Thoracic aorta (tissue), 2 donors: Measurements from ENCODE around the gene PAGR1. TPM values are rescaled to one million over a fixed set of nuclear protein-coding genes. Genes with fewer than 3 reads are reported as not detected.
A peak's percentile ranks its signal among the peaks of the same experiment; 100 is the strongest.
"Not testable (repeated sequence)": the region's sequence is repeated elsewhere in the genome, so short reads cannot be mapped to it uniquely, and the experiment has no call there.

Source experiments
- ATAC-seq: fragments of 150-250 bp; one replicate; pipeline ENCODE4 v1.8.0; 2017; ENCODE audit warnings: low read depth; ENCODE audit not compliant: insufficient number of reproducible peaks, low FRiP score
- DNase-seq: peaks from one replicate; pipeline ENCODE4 v3.0.0-alpha.2; 2020; ENCODE audit warnings: low spot score
- H3K27ac ChIP-seq, 2 donors: fragments of 200-600 bp; sonication (generic); 1 replicate in 1 of 2; 2 replicates in 1 of 2; pipeline ENCODE4 v1.5.1; 2016; ENCODE audit warnings: mild to moderate bottlenecking in 2 of 2, moderate library complexity in 2 of 2
- H3K27me3 ChIP-seq: fragments of 200-600 bp; sonication (generic); replicated peaks from 2 replicates; pipeline ENCODE4 v1.6.0; 2016; ENCODE audit warnings: mild to moderate bottlenecking; ENCODE audit not compliant: insufficient read depth
- H3K36me3 ChIP-seq: fragments of 200-600 bp; sonication (generic); one replicate; pipeline ENCODE4 v1.5.1; 2016
- H3K4me1 ChIP-seq, 2 donors: fragments of 200-600 bp; sonication (generic); 1 replicate in 1 of 2; 2 replicates in 1 of 2; pipeline versions ENCODE4 v1.5.1 to v1.6.0; 2016; ENCODE audit warnings: low read depth in 2 of 2, mild to moderate bottlenecking in 1 of 2; ENCODE audit not compliant: control insufficient read depth in 1 of 2
- H3K4me3 ChIP-seq: fragments of 200-600 bp; sonication (generic); 2 replicates; pipeline ENCODE4 v1.5.1; 2016; ENCODE audit warnings: mild to moderate bottlenecking
- H3K9me3 ChIP-seq: fragments of 200-600 bp; sonication (generic); 2 replicates; pipeline ENCODE4 v1.5.1; 2016
- total RNA-seq, 2 donors: library from RNA; depleted of rRNA; stranded (reverse); fragments of >200 nt; gene quantifications; one replicate each; pipeline versions ENCODE4 v1.1.0 to v1.2.3, GENCODE V29; 2016
- TF ChIP-seq, protein P1 (sequence below): fragments of 200-600 bp; sonication (generic); IDR thresholded peaks from one replicate; pipeline ENCODE4 v1.5.1; 2019; ENCODE audit warnings: antibody characterized with exemption

Gene PAGR1
- 10 to 100 TPM; 40.8 to 45.2 TPM for total RNA-seq

DNA sequence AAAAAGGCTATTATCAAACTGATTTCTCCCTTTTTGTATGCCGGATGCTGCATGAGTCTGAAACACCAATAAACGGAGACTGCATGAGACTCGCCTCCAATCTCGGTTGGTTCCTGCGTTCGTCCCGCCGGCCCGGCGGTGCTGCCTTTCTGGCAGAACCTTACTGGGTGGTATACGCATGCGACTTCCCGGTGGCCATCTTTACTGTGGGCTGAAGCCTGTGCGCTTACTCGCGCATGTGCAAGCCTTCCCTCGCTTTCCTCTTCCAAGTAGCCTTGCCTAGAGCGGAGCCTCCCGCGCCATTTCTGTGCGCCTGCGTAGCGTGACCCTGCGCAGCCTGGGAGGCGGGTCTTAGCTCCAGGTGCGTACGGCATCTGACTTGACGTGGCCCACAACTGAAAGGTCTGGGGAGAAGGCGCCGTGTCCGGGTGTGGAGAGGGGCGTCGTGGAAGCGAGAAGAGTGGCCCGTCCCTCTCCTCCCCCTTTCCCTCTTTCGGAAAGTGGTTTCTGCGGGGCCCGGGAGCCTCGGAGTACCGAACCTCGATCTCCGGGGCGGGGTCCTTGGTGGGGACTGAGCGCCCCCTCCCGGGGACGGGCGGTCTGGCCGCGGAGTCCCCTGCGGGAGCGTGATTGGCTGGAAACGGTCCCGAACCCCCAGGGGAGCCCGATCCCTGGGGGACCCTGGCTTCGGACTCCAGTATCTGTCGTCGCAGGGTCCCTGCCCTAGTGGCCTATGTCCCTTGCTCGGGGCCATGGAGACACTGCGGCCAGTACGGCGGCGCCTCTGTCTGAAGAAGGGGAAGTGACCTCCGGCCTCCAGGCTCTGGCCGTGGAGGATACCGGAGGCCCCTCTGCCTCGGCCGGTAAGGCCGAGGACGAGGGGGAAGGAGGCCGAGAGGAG lies at the start of gene PAGR1:
TSS of gene PAGR1 (plus strand) at position 360 of the 901 bp plus-strand sequence. CDS start at position 734, 374 bp downstream.
- peak within 1 kb of the TSS; percentile 92 to 96 for H3K27ac ChIP-seq
- H3K27me3 ChIP-seq: no peaks in the 10 kb centered on the region
- H3K36me3 ChIP-seq: no peaks in the 10 kb centered on the region
- TF ChIP-seq, protein P1, sequence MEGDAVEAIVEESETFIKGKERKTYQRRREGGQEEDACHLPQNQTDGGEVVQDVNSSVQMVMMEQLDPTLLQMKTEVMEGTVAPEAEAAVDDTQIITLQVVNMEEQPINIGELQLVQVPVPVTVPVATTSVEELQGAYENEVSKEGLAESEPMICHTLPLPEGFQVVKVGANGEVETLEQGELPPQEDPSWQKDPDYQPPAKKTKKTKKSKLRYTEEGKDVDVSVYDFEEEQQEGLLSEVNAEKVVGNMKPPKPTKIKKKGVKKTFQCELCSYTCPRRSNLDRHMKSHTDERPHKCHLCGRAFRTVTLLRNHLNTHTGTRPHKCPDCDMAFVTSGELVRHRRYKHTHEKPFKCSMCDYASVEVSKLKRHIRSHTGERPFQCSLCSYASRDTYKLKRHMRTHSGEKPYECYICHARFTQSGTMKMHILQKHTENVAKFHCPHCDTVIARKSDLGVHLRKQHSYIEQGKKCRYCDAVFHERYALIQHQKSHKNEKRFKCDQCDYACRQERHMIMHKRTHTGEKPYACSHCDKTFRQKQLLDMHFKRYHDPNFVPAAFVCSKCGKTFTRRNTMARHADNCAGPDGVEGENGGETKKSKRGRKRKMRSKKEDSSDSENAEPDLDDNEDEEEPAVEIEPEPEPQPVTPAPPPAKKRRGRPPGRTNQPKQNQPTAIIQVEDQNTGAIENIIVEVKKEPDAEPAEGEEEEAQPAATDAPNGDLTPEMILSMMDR: peak; percentile 76
- DNase-seq: peak; percentile 91
- H3K4me3 ChIP-seq: peak within 1 kb of the TSS; percentile 95
- H3K9me3 ChIP-seq: no peaks in the 10 kb centered on the region
- ATAC-seq: peak; percentile 84
- peaks cover 39 to 63% of the 10 kb centered on the region in 2 donors for H3K4me1 ChIP-seq

DNA sequence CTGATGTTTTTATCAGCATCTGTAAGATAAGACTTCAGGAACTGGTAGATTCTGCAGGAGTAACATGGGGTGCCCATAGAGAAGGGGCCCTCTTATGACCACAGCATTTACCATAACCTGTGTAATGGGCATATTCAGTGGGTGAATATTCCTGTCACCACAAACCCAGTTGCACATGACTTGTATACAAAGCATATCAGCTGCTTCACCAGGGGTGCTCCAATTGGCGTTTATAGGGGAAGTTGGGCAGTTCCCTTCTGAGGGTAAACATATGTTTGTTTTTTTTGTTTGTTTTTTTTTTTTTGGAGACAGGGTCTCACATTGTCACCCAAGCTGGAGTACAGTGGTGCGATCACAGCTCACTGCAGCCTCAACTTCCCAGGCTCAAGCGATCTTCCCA lies 49.4 kb upstream of the PAGR1 start:
- Histone ChIP-seq H3K4me1 (no peaks in the 10 kb centered on the region), H3K27me3 (no peaks in the 10 kb centered on the region), H3K36me3 (no peaks in the 10 kb centered on the region), H3K9me3 (no peaks in the 10 kb centered on the region), H3K4me3 (no peak overlapping the region), H3K27ac (no peak overlapping the region)
- ATAC-seq (no peak), DNase-seq (no peak)
- TF ChIP-seq, protein P1: no peak

DNA sequence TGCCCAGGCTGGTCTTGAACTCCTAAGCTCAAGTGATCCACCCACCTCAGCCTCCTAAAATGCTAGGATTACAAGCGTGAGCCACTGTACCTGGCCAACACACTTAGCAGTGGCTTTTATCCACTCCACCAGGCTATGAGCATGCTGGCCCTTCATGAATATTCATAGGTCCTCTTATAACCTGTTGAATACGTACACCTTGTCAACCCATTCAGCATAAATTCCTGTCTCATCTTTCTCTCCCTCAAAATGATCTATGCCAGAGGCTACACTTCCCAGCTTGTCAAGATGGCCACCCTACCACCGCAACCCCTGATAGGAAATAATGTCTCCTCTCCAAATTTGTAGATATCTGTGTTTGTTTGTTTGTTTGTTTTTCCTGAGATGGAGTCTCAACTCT lies 48.9 kb upstream of the PAGR1 start:
- Histone ChIP-seq H3K27ac (no peak overlapping the region), H3K36me3 (no peaks in the 10 kb centered on the region), H3K4me3 (no peak overlapping the region), H3K27me3 (no peaks in the 10 kb centered on the region), H3K9me3 (no peaks in the 10 kb centered on the region), H3K4me1 (no peaks in the 10 kb centered on the region)
- ATAC-seq (no peak), DNase-seq (no peak)
- TF ChIP-seq, protein P1: no peak

DNA sequence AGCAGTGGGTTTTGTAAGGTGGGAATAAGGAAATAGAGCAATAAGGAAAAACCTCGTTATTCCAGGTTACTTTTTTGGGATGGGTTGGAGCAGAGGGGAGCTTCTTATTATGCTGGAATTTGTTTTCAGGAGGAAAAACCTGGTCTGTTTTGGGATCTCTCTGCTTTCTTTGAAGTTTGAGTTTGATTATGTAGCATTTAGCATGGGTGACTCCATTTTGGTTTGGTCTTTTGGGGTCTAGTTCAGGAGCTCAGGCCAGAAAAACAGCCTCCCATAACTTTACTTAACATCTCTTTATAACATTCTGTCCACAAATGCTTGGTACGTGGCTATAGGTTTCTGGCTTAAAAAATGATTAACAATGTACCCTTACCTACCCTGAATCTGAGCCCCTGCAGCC lies 46.4 kb upstream of the PAGR1 start:
- H3K9me3 ChIP-seq: no peaks in the 10 kb centered on the region
- no peaks in the 10 kb centered on the region for H3K27me3 ChIP-seq
- no peaks in the 10 kb centered on the region for H3K4me1 ChIP-seq
- H3K27ac ChIP-seq: no peak overlapping the region
- ATAC-seq (no peak), DNase-seq (no peak)
- H3K36me3 ChIP-seq: no peaks in the 10 kb centered on the region
- no peak overlapping the region for H3K4me3 ChIP-seq
- TF ChIP-seq, protein P1: no peak

DNA sequence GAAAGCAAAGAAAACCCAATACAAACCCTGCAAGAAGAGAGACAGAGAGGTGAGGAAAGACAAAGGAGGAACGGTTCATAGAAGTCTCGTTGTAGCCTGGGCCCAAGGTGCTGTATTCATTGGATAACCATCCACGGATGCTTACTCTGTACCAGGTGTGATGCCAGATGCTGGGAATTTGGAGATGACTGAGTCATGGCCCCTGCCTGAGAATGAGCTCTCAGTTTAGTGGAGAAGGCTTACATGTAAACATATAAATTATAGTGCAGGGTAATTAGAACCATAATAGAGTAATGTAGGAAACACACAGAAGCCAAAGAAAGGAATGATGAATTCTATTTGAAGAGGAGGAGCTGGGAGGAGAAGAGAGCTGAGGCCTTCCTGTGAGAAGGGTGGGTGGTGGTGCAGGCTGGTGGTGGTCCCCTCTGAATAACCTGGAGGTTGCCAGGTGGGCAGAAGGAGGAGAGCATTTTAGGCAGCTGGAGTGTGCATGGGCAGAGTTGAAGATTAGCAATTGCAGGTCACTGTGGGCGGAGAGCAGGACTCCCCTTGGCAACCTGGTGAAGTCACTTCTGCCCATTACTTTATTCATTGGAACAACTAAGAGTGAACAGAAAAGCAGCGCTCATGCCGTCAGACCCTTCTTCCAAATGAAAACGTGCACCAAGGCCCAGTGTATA lies 45.6 kb upstream of the PAGR1 start:
- H3K27ac ChIP-seq: no peak overlapping the region
- TF ChIP-seq, protein P1: no peak
- no peaks in the 10 kb centered on the region for H3K4me1 ChIP-seq
- no peak overlapping the region for H3K4me3 ChIP-seq
- no peaks in the 10 kb centered on the region for H3K27me3 ChIP-seq
- H3K36me3 ChIP-seq: no peaks in the 10 kb centered on the region
- no peaks in the 10 kb centered on the region for H3K9me3 ChIP-seq
- DNase-seq: no peak
- ATAC-seq: no peak

DNA sequence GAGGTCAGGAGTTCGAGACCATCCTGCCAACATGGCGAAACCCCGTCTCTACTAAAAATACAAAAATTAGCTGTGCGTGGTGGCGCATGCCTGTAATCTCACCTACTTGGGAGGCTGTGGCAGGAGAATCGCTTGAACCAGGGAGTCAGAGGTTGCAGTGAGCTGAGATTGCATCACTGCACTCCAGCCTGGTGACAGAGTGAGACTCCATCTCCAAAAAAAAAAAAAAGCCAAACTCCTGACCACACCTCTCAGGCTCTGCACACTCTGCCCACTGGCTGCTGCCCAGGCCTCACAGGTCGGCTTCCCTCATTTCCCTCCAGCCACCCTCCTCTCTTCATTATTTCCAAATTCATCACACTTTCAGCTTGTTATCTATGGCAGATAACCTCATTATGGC lies 43.6 kb upstream of the PAGR1 start:
- H3K4me3 ChIP-seq, H3K27me3 ChIP-seq, H3K27ac ChIP-seq, H3K9me3 ChIP-seq, ATAC-seq, H3K36me3 ChIP-seq, H3K4me1 ChIP-seq, DNase-seq: not testable (repeated sequence)
